Mesenchymal stem cell (in vitro differentiated cells and primary cell): ENCODE data around the gene PPP2R5E.
A peak's percentile ranks its signal among the peaks of the same experiment; 100 is the strongest.

Experiments used
- DNase-seq: peaks from one replicate; pipeline ENCODE4 v3.0.0-alpha.2; 2013
- H2AFZ ChIP-seq: one replicate; pipeline ENCODE4 v1.6.1; 2013; ENCODE audit warnings: low read depth, mild to moderate bottlenecking, control low read depth, inconsistent platforms, low read length, moderate library complexity
- H2AK5ac ChIP-seq: 2 replicates; pipeline ENCODE4 v1.6.1; 2013; ENCODE audit warnings: low read length, moderate library complexity, mild to moderate bottlenecking, inconsistent platforms; ENCODE audit not compliant: severe bottlenecking
- H2BK120ac ChIP-seq: one replicate; pipeline ENCODE4 v1.6.1; 2013; ENCODE audit warnings: low read depth, mild to moderate bottlenecking, inconsistent platforms, low read length, moderate library complexity
- H2BK12ac ChIP-seq, 2 experiments: one replicate each; pipeline ENCODE4 v1.6.1; 2013; ENCODE audit warnings: inconsistent platforms in 2 of 2, low read length in 2 of 2, mild to moderate bottlenecking in 2 of 2, moderate library complexity in 2 of 2, control low read depth in 1 of 2
- H2BK15ac ChIP-seq: one replicate; pipeline ENCODE4 v1.6.1; 2013; ENCODE audit warnings: mild to moderate bottlenecking, low read depth, inconsistent platforms; ENCODE audit not compliant: poor library complexity, severe bottlenecking
- H2BK5ac ChIP-seq: 2 replicates; pipeline ENCODE4 v1.6.1; 2013; ENCODE audit warnings: low read depth, mild to moderate bottlenecking, low read length, control low read depth, inconsistent platforms; ENCODE audit not compliant: poor library complexity, severe bottlenecking
- H3K14ac ChIP-seq, 2 experiments: one replicate each; pipeline ENCODE4 v1.6.1; 2013; ENCODE audit warnings: inconsistent platforms in 2 of 2, low read length in 2 of 2, control low read depth in 1 of 2, mild to moderate bottlenecking in 1 of 2, moderate library complexity in 1 of 2
- H3K18ac ChIP-seq, 2 experiments: one replicate each; pipeline ENCODE4 v1.6.1; 2013; ENCODE audit warnings: inconsistent platforms in 2 of 2, low read length in 2 of 2, control low read depth in 1 of 2, low read depth in 1 of 2, mild to moderate bottlenecking in 1 of 2
- H3K23ac ChIP-seq, 2 experiments: one replicate each; pipeline ENCODE4 v1.6.1; 2013; ENCODE audit warnings: inconsistent platforms in 2 of 2, low read length in 2 of 2, mild to moderate bottlenecking in 2 of 2, moderate library complexity in 2 of 2, control low read depth in 1 of 2
- H3K27ac ChIP-seq: 2 replicates; pipeline ENCODE4 v1.5.1; 2013; ENCODE audit warnings: mild to moderate bottlenecking, moderate library complexity, low read length, control low read depth, inconsistent platforms; ENCODE audit not compliant: poor library complexity, severe bottlenecking
- H3K27me3 ChIP-seq, 2 experiments: 2 replicates each; pipeline versions ENCODE4 v1.6.1 to v1.7.0; 2013; ENCODE audit warnings: low read length in 2 of 2, mild to moderate bottlenecking in 2 of 2, moderate library complexity in 2 of 2, control low read depth in 1 of 2, inconsistent platforms in 1 of 2; ENCODE audit not compliant: control insufficient read depth in 1 of 2, insufficient read depth in 1 of 2
- H3K36me3 ChIP-seq, 2 experiments: 2 replicates each; pipeline versions ENCODE4 v1.6.1 to v1.7.0; 2013; ENCODE audit warnings: low read length in 2 of 2, control low read depth in 1 of 2, inconsistent platforms in 1 of 2, low read depth in 1 of 2, mild to moderate bottlenecking in 1 of 2; ENCODE audit not compliant: insufficient read depth in 2 of 2, control insufficient read depth in 1 of 2
- H3K4ac ChIP-seq, 2 experiments: one replicate each; pipeline ENCODE4 v1.6.1; 2013; ENCODE audit warnings: inconsistent platforms in 2 of 2, low read length in 2 of 2, mild to moderate bottlenecking in 2 of 2, moderate library complexity in 2 of 2, control low read depth in 1 of 2, low read depth in 1 of 2
- H3K4me1 ChIP-seq: 2 replicates; pipeline ENCODE4 v1.6.1; 2013; ENCODE audit warnings: low read depth, low read length, control low read depth; ENCODE audit not compliant: control insufficient read depth, insufficient read depth
- H3K4me2 ChIP-seq: 2 replicates; pipeline ENCODE4 v1.6.1; 2013; ENCODE audit warnings: low read length, mild to moderate bottlenecking, inconsistent platforms; ENCODE audit not compliant: poor library complexity, severe bottlenecking
- H3K4me3 ChIP-seq, 2 experiments: 2 replicates each; pipeline versions ENCODE4 v1.5.1 to v1.7.0; 2013; ENCODE audit warnings: low read length in 2 of 2, mild to moderate bottlenecking in 2 of 2, control low read depth in 1 of 2, low read depth in 1 of 2; ENCODE audit not compliant: insufficient read depth in 1 of 2
- H3K79me1 ChIP-seq: replicated peaks from 2 replicates; pipeline ENCODE4 v1.6.1; 2013; ENCODE audit warnings: mild to moderate bottlenecking, control low read depth, low read length, inconsistent platforms; ENCODE audit not compliant: poor library complexity, severe bottlenecking
- H3K9ac ChIP-seq: 2 replicates; pipeline ENCODE4 v1.7.0; 2013; ENCODE audit warnings: mild to moderate bottlenecking, low read length, moderate library complexity
- H3K9me3 ChIP-seq: 2 replicates; pipeline ENCODE4 v1.7.0; 2013; ENCODE audit warnings: mild to moderate bottlenecking, low read length; ENCODE audit not compliant: control insufficient read depth
- H4K8ac ChIP-seq: one replicate; pipeline ENCODE4 v1.6.1; 2013; ENCODE audit warnings: inconsistent platforms, mild to moderate bottlenecking, low read length, moderate library complexity
- H4K91ac ChIP-seq: one replicate; pipeline ENCODE4 v1.6.1; 2013; ENCODE audit warnings: mild to moderate bottlenecking, low read length, inconsistent platforms
- WGBS: methylation state at CpG from one replicate; pipeline ENCODE4 v1.1.7; 2013; ENCODE audit warnings: mixed read lengths; 5-methylcytosine and 5-hydroxymethylcytosine counted together

The PPP2R5E gene

DNA sequence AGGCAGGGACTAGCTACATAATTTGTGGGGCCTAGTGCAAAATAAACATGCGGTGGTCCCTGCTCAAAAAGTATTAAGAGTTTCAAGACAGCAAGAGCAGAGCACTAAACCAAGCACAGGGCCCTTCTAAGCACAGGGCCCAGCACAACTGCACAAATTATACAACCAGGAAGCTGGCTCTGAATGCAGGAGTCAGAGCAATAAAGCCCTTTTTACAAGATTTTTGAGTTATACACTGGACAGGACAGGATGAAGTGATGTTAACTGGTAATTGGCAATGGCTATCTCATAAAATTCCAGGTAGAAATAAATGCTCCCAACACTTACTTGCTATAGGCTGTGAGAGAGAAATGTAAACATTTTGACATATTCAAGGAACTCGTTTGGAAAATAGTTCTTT, 138.3 kb downstream of the PPP2R5E start:
- Histone ChIP-seq H3K18ac (no peak overlapping the region), H2AFZ (no peak overlapping the region), H2BK12ac (no peak overlapping the region), H4K8ac (no peak overlapping the region), H4K91ac (no peak overlapping the region), H3K79me1 (peaks cover 17% of the 10 kb centered on the region), H3K27me3 (no peaks in the 10 kb centered on the region), H2BK120ac (no peak overlapping the region), H2BK15ac (no peak overlapping the region), H3K9me3 (no peaks in the 10 kb centered on the region), H3K9ac (no peak overlapping the region), H3K4ac (no peak overlapping the region), H3K4me2 (no peak overlapping the region), H3K36me3 (peaks cover 4 to 22% of the 10 kb centered on the region in 2 experiments), H2AK5ac (no peak overlapping the region), H2BK5ac (peak overlapping the region; percentile 31), H3K4me1 (no peaks in the 10 kb centered on the region), H3K14ac (no peak overlapping the region), H3K23ac (no peak overlapping the region), H3K27ac (no peak overlapping the region), H3K4me3 (no peak overlapping the region)
- 55% methylated on average over 2 of the region's 2 CpGs for WGBS
- no peak for DNase-seq

DNA sequence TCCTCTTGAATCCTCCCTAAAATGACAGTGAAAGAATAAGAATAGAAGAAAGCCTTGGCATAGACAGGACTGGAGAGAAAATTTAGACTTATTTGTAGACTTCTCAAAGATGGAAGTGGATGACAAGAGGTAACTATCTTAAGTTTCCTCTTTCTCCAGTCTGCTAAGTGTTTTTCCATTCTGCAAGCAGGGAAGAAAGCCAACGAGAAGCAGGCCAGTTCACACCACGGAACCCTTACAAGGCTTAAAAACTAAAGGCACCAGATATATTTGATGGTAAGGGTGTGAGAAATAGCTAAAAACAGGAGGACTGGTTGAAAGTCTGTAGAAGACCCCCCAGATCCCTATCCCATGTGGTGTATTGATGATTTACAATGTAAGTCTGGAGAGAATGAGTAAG, 141.5 kb downstream of the PPP2R5E start:
- DNase-seq = no peak
- H3K23ac ChIP-seq = no peak overlapping the region
- H2AFZ ChIP-seq = no peak overlapping the region
- no peak overlapping the region for H2BK12ac ChIP-seq
- H3K79me1 ChIP-seq = peaks cover 9% of the 10 kb centered on the region
- H3K4me1 ChIP-seq = peaks cover 3% of the 10 kb centered on the region
- no peak overlapping the region for H3K4me2 ChIP-seq
- H2AK5ac ChIP-seq = no peak overlapping the region
- H2BK5ac ChIP-seq = no peak overlapping the region
- H3K18ac ChIP-seq = no peak overlapping the region
- no peak overlapping the region for H2BK15ac ChIP-seq
- no peak overlapping the region for H3K27ac ChIP-seq
- no peak overlapping the region for H2BK120ac ChIP-seq
- WGBS = no CpG with 5 or more reads among the region's 2 CpGs
- no peak overlapping the region for H3K14ac ChIP-seq
- H3K9ac ChIP-seq = no peak overlapping the region
- H4K91ac ChIP-seq = no peak overlapping the region
- no peaks in the 10 kb centered on the region for H3K9me3 ChIP-seq
- H3K4ac ChIP-seq = no peak overlapping the region
- no peak overlapping the region for H4K8ac ChIP-seq
- H3K27me3 ChIP-seq = no peaks in the 10 kb centered on the region
- no peak overlapping the region for H3K4me3 ChIP-seq
- H3K36me3 ChIP-seq = peaks cover 4 to 17% of the 10 kb centered on the region in 2 experiments

DNA sequence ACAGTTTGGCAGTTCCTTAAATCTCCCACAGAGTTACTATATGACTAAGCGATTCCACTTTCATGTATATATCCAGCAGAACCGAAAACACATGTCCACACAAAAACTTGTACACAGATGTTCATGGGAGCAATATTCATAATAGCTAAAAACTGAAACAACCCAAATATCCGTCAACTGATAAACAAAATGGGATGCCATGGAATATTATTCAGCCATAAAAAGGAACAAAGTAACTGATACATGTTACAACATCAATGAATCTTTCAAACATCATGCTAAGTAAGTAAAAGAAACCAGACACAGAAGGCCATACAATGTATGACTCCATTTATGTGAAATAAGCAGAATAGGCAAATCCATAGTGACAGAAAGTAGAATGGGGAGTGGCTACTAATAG, 144.2 kb downstream of the PPP2R5E start:
- no peak overlapping the region for H4K8ac ChIP-seq
- H2BK120ac ChIP-seq = no peak overlapping the region
- no peak overlapping the region for H4K91ac ChIP-seq
- no peak overlapping the region for H3K23ac ChIP-seq
- no peak overlapping the region for H3K4me3 ChIP-seq
- H3K9ac ChIP-seq = no peak overlapping the region
- peaks cover 7% of the 10 kb centered on the region for H3K79me1 ChIP-seq
- no peak overlapping the region for H3K4ac ChIP-seq
- H3K36me3 ChIP-seq = peaks cover 0 to 21% of the 10 kb centered on the region in 2 experiments
- no peak overlapping the region for H2BK15ac ChIP-seq
- H3K9me3 ChIP-seq = no peaks in the 10 kb centered on the region
- H2BK12ac ChIP-seq = no peak overlapping the region
- no peak for DNase-seq
- no peak overlapping the region for H2AFZ ChIP-seq
- no peaks in the 10 kb centered on the region for H3K27me3 ChIP-seq
- no peak overlapping the region for H3K27ac ChIP-seq
- H2AK5ac ChIP-seq = no peak overlapping the region
- H3K18ac ChIP-seq = no peak overlapping the region
- 100% methylated on average over 2 of the region's 3 CpGs for WGBS
- no peak overlapping the region for H2BK5ac ChIP-seq
- H3K4me2 ChIP-seq = no peak overlapping the region
- peaks cover 3% of the 10 kb centered on the region for H3K4me1 ChIP-seq
- H3K14ac ChIP-seq = no peak overlapping the region

DNA sequence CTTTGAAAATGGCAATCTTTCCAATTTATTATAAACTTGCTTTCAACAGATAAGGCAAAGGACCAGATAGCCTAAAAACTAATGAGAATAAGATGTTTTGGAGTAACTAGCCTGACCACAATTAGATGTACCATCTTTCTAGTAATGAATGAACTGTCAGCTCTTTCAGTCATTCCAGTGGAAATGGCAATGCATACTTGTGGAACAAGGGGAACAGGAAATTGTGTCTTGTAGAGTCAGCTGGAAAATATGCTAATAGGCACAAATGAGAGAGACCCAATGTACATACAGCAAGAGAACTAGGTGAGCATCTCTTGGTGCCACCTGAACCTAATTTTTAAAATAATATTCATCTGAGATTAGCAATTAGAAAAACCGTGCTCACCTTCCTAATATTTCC, 148.3 kb downstream of the PPP2R5E start:
- no CpG with 5 or more reads among the region's 1 CpG for WGBS
- no peak overlapping the region for H4K8ac ChIP-seq
- H3K27me3 ChIP-seq = no peaks in the 10 kb centered on the region
- no peak overlapping the region for H4K91ac ChIP-seq
- no peak overlapping the region for H3K14ac ChIP-seq
- no peak overlapping the region for H3K4me2 ChIP-seq
- no peak overlapping the region for H3K4ac ChIP-seq
- no peak overlapping the region for H2BK15ac ChIP-seq
- H3K79me1 ChIP-seq = peaks cover 7% of the 10 kb centered on the region
- H2BK12ac ChIP-seq = no peak overlapping the region
- no peaks in the 10 kb centered on the region for H3K9me3 ChIP-seq
- DNase-seq = peak; percentile 15
- no peak overlapping the region for H3K23ac ChIP-seq
- H3K36me3 ChIP-seq = peaks cover 9 to 39% of the 10 kb centered on the region in 2 experiments
- H2BK120ac ChIP-seq = no peak overlapping the region
- no peak overlapping the region for H2AK5ac ChIP-seq
- H3K9ac ChIP-seq = no peak overlapping the region
- H2BK5ac ChIP-seq = no peak overlapping the region
- H3K18ac ChIP-seq = no peak overlapping the region
- no peak overlapping the region for H3K27ac ChIP-seq
- no peak overlapping the region for H2AFZ ChIP-seq
- H3K4me3 ChIP-seq = no peak overlapping the region
- peaks cover 3% of the 10 kb centered on the region for H3K4me1 ChIP-seq
